CD4-positive, alpha-beta T cell treated with Interleukin-10 for 1 hour (primary cell): ENCODE data around the gene C16orf87.

ENCODE experiments used
- DNase-seq: peaks from one replicate; pipeline ENCODE4 v3.0.0-alpha.2; 2020

The C16orf87 gene

DNA sequence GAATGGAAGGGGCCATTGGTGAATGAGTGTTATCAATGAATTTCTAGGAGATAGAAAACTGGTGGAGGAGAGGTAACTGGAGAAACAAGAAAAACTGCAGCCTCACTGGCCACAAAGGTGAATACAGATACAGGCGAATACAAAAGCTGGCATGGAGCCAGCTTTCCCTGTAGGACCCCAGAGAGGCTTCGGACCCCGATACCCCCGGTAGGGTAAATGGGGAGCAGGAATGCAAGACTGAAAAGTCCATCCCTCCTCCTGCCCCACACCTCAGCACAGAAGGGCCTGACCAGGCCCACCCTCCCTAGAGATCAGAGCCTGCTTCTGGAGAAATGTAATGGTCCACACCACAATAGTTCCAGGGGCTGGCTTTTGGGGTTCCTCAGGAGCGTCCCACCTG, 78.0 kb downstream of the C16orf87 start:
- no peak for DNase-seq

DNA sequence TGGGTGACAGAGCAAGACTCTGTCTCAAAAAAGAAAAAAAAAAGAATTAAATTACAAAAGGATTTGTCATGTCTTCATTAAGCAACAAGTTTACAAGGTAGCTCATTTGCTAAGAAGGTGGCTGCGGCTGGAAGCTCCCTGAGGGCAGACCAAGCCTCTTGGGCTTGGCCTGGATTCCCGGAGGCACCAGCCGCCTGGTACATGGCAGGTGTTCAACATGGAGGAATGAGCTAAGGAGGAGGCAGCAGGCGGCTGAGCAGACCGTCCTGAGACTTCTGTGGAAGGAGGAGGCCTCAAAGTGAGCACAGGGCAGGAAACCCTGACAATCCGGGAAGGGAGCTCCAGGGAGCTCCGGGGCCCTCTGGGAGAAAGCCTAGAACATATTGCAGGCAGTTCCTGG, 79.6 kb downstream of the C16orf87 start:
- no peak for DNase-seq

DNA sequence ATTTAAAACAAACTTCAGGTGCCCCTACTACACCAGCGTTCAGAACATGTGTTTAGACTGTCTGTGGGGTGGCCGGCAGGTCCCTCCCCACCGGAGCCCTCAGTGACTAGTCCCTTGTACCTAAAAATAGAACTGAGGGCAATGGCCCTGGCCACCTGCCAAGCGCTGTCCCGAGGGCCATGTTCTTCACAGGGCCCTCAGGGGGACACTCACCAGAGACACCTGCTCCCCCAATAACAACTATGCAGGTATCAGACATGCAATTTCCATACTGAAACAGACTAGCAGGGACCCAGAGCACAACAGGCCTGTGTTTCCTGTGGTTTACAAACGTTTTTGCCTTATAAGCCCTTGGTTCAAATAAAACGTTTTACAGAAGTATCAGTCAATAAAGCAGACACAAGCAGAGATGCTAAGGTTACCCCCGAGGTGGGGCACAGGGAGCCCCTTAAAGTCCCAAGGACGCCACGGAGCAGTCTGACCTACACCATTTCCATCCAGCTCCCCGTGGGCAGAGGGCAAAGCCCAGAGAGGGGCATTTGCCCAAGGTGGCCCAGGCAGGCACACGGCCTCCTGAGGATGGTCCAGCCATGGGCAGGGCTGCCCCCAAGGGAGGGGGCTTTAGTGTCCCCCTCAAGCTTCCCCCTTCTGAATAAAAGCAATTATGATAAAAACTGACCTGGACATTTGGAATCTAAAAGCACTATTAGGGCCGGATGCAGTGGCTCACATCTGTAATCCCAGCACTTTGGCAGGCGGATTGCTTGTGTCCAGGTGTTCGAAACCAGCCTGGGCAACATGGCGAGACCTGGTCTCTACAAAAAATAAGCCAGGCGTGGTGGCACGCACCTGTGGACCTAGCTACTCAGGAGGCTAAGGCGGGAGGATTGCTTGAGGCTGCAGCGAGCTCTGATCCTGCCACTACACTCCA, 81.9 kb downstream of the C16orf87 start:
- no peak for DNase-seq

DNA sequence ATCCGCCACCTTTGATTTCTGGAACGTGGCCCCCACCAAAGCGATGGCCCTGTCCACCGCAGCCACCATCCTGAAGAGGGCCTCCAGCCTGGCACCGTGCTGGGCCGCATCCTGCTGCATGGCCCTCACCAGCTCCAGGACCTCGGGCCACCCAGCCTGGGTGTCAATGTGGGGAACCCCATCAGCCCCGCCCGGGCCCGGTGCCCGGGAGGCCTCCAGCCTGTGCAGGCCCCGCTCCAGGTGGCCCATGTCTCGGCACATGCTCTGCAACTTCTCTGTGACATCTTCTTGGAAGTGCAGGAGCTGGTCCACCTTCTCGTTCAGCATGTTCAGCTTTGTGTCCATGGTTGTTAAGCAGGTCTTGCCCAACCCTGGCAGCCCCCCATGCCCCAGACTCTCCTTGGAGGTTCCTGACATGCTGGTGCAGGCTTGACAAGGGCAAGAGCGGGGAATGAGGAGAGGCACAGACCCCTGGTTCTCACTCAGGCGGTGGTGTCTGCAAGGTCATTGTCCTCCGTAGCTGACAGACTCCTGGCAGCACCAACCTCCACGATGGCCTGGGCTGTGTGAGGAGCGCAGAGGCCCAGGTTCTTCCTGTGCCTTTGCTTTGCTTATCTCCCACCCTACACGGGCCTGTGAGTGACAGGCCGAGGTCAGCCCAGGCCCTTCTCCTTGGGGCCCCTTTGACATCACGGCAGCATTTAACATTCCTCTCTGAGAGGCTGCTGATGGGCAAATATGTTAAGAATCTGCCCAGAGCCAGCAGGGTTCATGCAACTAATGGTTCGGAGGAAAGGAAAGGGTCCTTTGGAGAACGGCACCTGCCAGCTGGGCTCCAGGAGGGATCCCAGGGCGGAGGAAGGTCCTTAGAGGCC, 83.0 kb downstream of the C16orf87 start, which contains the start of gene MYLK3:
Gene MYLK3 (minus strand): TSS at position 568 of the 875 bp plus-strand sequence. CDS start 151 bp downstream, at position 417.
- DNase-seq = no peak

DNA sequence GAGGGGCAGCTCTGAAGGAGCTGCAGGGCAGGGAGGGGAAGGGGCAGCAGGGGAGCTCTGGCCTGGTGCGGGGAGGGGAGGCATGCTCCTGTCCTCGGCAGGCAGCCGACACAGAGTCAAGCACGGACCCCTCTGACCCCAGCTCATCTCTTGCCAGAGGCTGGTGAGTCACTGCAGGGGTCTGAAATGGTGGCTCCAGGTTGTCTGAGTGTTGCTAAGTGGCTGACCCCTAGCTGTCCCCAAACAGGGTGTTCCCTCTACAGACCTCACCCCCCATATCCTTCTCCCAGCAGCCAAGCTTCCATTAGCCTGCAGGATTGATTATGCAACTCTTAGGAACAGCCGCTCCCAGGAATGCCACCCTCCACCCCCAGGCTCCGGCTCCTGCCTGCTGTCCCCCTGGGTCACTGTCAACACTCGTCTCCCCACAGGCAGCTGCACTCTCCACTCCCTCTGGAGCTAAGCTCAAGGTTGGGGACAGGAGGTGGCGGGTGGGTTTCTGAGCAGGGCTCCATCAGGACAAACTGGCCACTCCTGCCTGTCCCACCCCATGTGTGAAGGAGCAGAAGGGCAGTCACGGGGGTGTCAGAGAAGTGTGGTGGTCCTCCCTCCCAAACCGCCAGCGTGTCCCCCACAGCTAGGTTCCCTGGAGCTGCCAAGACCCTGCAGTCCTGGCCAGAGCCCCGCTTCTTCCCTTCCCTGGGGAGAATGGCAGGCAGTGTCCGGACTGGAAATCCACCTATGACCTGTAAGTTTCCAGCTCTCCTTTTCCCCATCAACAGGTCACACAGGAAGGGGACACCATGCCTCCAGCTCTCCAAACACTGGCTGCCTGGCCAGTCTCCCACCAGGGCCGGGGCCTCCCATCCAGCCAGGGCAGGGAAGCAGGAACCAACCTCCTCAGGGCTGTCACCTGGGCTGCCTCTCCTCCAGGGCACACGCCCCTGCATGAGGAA, 83.9 kb downstream of the C16orf87 start:
- no peak for DNase-seq
